ENCODE data around the gene MRPL43. TPM values are rescaled to one million over a fixed set of nuclear protein-coding genes. Genes with fewer than 3 reads are reported as not detected.

Gene MRPL43
- total RNA-seq, 1 experiment from 2014 or later = 136 TPM

DNA sequence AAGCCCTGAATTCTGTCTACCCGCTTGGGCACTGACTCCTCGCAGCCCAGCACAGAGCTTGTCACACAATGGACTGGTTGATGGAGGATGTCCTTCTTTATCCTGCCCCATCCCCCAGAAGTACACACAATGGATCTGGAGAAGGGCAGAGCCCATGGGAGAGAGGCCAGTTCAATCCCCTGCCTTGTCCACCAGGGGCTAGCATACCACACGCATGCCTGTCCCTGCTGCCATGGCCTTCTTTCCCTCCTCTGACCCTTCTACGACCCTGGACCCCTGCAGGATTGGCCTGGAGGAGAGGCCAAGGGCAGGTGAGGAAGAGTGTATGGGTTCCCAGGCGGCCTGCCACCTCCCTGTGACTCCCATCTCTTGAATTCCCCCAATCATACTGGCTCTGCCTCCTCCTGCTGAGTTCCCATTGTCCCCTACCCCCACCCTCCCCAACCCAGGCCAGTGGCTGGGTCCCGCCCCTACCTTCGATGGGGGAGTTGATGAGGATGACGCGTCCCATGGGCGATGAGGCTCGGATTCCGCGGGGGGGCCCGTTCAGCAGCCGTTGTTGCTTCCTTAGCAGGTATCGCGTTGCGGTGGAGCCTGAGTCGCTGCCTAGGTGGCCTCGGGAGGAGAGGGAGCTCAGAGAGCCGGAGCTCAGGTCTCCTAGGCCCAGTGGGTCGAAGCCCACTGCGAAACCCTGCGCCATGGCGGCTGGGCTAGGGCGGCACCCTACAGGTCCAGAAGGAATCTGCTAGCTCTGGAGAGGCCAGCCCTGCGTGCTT, 42.4 kb upstream of the MRPL43 start:
- RAD21 ChIA-PET (ENCODE audit: low non-redundant PET in 1 of 2, low total read pairs in 2 of 2, uncharacterized antibody in 2 of 2, unreplicated experiment in 2 of 2) = interaction anchor here (0.7 to 1.3 kb wide), 2 partner anchors 15 to 64 kb away, joined by 3 to 5 read pairs; no protein-coding TSS in a partner anchor
- CTCF ChIA-PET = interaction anchor here (0.6 to 5.8 kb wide), 13 partner anchors 11 to 88 kb away, joined by 3 to 71 read pairs (median 6); no protein-coding TSS in a partner anchor
- intact Hi-C loops (cut with micrococcal nuclease) = no loop called here
- BruUV-seq (replicated peaks) = TSS peak; percentile 34
- Histone ChIP-seq H3K27me3 (ENCODE audit: insufficient read depth, low read length) (no peaks in the 10 kb centered on the region), H3K4me3 (replicated peaks in 1 of 2; ENCODE audit: low read depth in 1 of 2, low read length in 2 of 2) (peak overlapping the region in 1 of 2 experiments; percentile 67; a peak in 1 of 4 replicates), H3K36me3 (ENCODE audit: control insufficient read depth in 1 of 2, insufficient read depth in 2 of 2, low read length in 2 of 2) (peaks cover 1 to 2% of the 10 kb centered on the region in 2 experiments; a peak in 2 of 4 replicates), H3K4me2 (ENCODE audit: low read length) (peak overlapping the region; percentile 96), H3K9ac (ENCODE audit: low read length) (no peak overlapping the region), H2AFZ (ENCODE audit: low read depth, low read length, poor library complexity, severe bottlenecking) (no peak overlapping the region), H3K9me3 (ENCODE audit: control insufficient read depth in 1 of 2, insufficient read depth in 1 of 2, low read depth in 1 of 2, low read length in 2 of 2) (no peaks in the 10 kb centered on the region), H3K9me2 (ENCODE audit: insufficient read depth) (no peaks in the 10 kb centered on the region), H3K79me2 (ENCODE audit: insufficient read depth, low read length) (peaks cover 12% of the 10 kb centered on the region), H3K4me1 (ENCODE audit: control insufficient read depth in 1 of 2, insufficient read depth in 2 of 2, low read length in 2 of 2) (peaks cover 32 to 56% of the 10 kb centered on the region in 2 experiments), H4K20me1 (ENCODE audit: insufficient read depth) (no peaks in the 10 kb centered on the region), H3K27ac (ENCODE audit: low read depth, low read length) (no peak overlapping the region; the same call in 1 of the 2 replicates)
- no peak for DNase-seq (ENCODE audit: low read depth, low spot score)
- ATAC-seq = no peak
- POLR2A ChIA-PET = interaction anchor here (1.4 to 2.0 kb wide), 3 partner anchors 12 to 113 kb away, joined by 4 to 12 read pairs (median 5); no protein-coding TSS in a partner anchor
- TF ChIP-seq ATF3 (IDR thresholded peaks at IDR 0.05) (no peak), CBX3 (IDR thresholded peaks at IDR 0.05; ENCODE audit: low read depth) (no peak), ZBTB33 (IDR thresholded peaks at IDR 0.05; ENCODE audit: extremely low read depth, insufficient replicate concordance, low read length) (no peak), ELF1 (IDR thresholded peaks at IDR 0.05; ENCODE audit: borderline replicate concordance, low read depth) (no peak)
- TF ChIP-seq, protein P1, sequence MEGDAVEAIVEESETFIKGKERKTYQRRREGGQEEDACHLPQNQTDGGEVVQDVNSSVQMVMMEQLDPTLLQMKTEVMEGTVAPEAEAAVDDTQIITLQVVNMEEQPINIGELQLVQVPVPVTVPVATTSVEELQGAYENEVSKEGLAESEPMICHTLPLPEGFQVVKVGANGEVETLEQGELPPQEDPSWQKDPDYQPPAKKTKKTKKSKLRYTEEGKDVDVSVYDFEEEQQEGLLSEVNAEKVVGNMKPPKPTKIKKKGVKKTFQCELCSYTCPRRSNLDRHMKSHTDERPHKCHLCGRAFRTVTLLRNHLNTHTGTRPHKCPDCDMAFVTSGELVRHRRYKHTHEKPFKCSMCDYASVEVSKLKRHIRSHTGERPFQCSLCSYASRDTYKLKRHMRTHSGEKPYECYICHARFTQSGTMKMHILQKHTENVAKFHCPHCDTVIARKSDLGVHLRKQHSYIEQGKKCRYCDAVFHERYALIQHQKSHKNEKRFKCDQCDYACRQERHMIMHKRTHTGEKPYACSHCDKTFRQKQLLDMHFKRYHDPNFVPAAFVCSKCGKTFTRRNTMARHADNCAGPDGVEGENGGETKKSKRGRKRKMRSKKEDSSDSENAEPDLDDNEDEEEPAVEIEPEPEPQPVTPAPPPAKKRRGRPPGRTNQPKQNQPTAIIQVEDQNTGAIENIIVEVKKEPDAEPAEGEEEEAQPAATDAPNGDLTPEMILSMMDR (IDR thresholded peaks at IDR 0.05 in 2 of 3, conservative IDR thresholded peaks at IDR 0.05 in 1 of 3; ENCODE audit: borderline replicate concordance in 1 of 3, insufficient read depth in 1 of 3, low read depth in 2 of 3, low read length in 2 of 3) = peak in 2 of 3 experiments; percentile 44 to 51; a peak in 4 of 6 replicates

Measured in HCT116 (cell line).